K562 (cell line): ENCODE results near the gene TMEM204. TPM values are rescaled to one million over a fixed set of nuclear protein-coding genes. Genes with fewer than 3 reads are reported as not detected.

Experiments
- ATAC-seq: fragments of 200-7000 bp; cut with Tn5 transposase; 3 replicates; pipeline ENCODE4 v1.9.1; 2020; ENCODE audit warnings: moderate library complexity
- BruUV-seq: library from RNA; stranded (reverse); fragments of 400-500 nt; replicated peaks from 2 replicates; lab custom pipeline; 2021; lab: Mats Ljungman, UMichigan
- CTCF ChIA-PET: fragments of 300-600 bp; formaldehyde crosslinking; extraction: SDS; loops from one replicate; lab custom pipeline; 2021; ENCODE audit warnings: low intra/inter-chr PET ratio; lab: Yijun Ruan, JAX
- POLR2A ChIA-PET: fragments of 300-600, 350-650 bp; sonication (Branson Sonifier 250); formaldehyde crosslinking; extraction: SDS; loops from one replicate; lab custom pipeline; 2021; ENCODE audit warnings: antibody characterized with exemption, inconsistent platforms; lab: Yijun Ruan, JAX
- DNase-seq, 4 experiments: peaks; one replicate each; pipeline versions ENCODE4 v3.0.0 to v3.0.0-alpha.2; 2011 to 2018; ENCODE audit warnings: low spot score in 3 of 4, mixed read lengths in 3 of 4; ENCODE audit errors: extremely low read depth in 1 of 4
- FAIRE-seq: peaks from 2 replicates; lab custom pipeline; 2011; peaks lifted over from hg19 to GRCh38; lab: Jason Lieb, UNC
- H2AFZ ChIP-seq: 2 replicates; pipeline ENCODE4 v1.6.0; 2011; ENCODE audit warnings: low read depth, low read length, control low read depth, inconsistent platforms
- H3K27ac ChIP-seq: fragments of 200-600 bp; 3 replicates; pipeline ENCODE4 v1.8.0; 2011; ENCODE audit warnings: low read depth, mild to moderate bottlenecking, control low read depth, inconsistent platforms, low read length, moderate library complexity, mixed read lengths; ENCODE audit errors: extremely low read depth
- H3K27me3 ChIP-seq, 2 experiments: fragments of 300-600 bp in 1 of 2; 2 replicates in 1 of 2; 3 replicates in 1 of 2; pipeline versions ENCODE4 v1.6.0 to v1.8.0; 2011; ENCODE audit warnings: inconsistent platforms in 2 of 2, low read length in 2 of 2, mild to moderate bottlenecking in 1 of 2, mixed read lengths in 1 of 2, moderate library complexity in 1 of 2; ENCODE audit not compliant: control insufficient read depth in 2 of 2, insufficient read depth in 2 of 2
- H3K36me3 ChIP-seq: fragments of 300-600 bp; 3 replicates; pipeline ENCODE4 v1.8.0; 2011; ENCODE audit warnings: mild to moderate bottlenecking, low read length, inconsistent platforms; ENCODE audit not compliant: control insufficient read depth, insufficient read depth
- H3K4me1 ChIP-seq, 2 experiments: fragments of 200-600 bp in 1 of 2; replicated peaks in 1 of 2; 2 replicates in 1 of 2; 3 replicates in 1 of 2; pipeline versions ENCODE4 v1.5.1 to v1.8.0; 2011; ENCODE audit warnings: inconsistent platforms in 2 of 2, low read length in 2 of 2, mild to moderate bottlenecking in 1 of 2, mixed read lengths in 1 of 2, moderate library complexity in 1 of 2; ENCODE audit not compliant: control insufficient read depth in 2 of 2, insufficient read depth in 2 of 2
- H3K4me2 ChIP-seq: 2 replicates; pipeline ENCODE4 v1.6.1; 2011; ENCODE audit warnings: low read length, control low read depth, inconsistent platforms, mixed read lengths; ENCODE audit not compliant: insufficient read depth
- H3K4me3 ChIP-seq: fragments of 200-600 bp; sonication (generic), shearing (Covaris generic); 2 replicates; pipeline ENCODE4 v1.5.1; 2016; ENCODE audit warnings: control low read depth, inconsistent platforms
- H3K79me2 ChIP-seq: fragments of 200-600 bp; 3 replicates; pipeline ENCODE4 v1.8.0; 2011; ENCODE audit warnings: low read length, inconsistent platforms; ENCODE audit not compliant: control insufficient read depth, insufficient read depth
- H3K9ac ChIP-seq, 2 experiments: 2 replicates each; pipeline versions ENCODE4 v1.6.0 to v1.6.1; 2011; ENCODE audit warnings: low read depth in 2 of 2, low read length in 2 of 2, control low read depth in 1 of 2, inconsistent platforms in 1 of 2, mild to moderate bottlenecking in 1 of 2, mixed read lengths in 1 of 2; ENCODE audit not compliant: insufficient read depth in 1 of 2
- H3K9me1 ChIP-seq: one replicate; pipeline ENCODE4 v1.6.0; 2011; ENCODE audit warnings: inconsistent platforms, mild to moderate bottlenecking, low read length, moderate library complexity; ENCODE audit not compliant: control insufficient read depth, insufficient read depth
- H3K9me3 ChIP-seq: replicated peaks from 2 replicates; pipeline ENCODE4 v1.5.1; 2011; ENCODE audit warnings: low read depth, low read length, inconsistent platforms; ENCODE audit not compliant: control insufficient read depth, insufficient read depth
- H4K20me1 ChIP-seq: replicated peaks from 2 replicates; pipeline ENCODE4 v1.6.1; 2011; ENCODE audit warnings: low read length, inconsistent platforms, mixed read lengths; ENCODE audit not compliant: control insufficient read depth, insufficient read depth
- BACH1 ChIP-seq: fragments of 200-800 bp; sonication (Bioruptor generic); IDR thresholded peaks from 2 replicates; pipeline ENCODE4 v1.6.1; 2016; ENCODE audit warnings: missing genetic modification characterization, missing compliant biosample characterization
- BMI1 ChIP-seq: fragments of 150-350 bp; IDR thresholded peaks from 2 replicates; pipeline ENCODE4 v1.6.1; 2014; ENCODE audit warnings: low read length
- ETV5 ChIP-seq: sonication (generic); formaldehyde crosslinking; IDR thresholded peaks from 2 replicates; pipeline ENCODE4 v1.4.0; 2020; ENCODE audit warnings: low read depth, mild to moderate bottlenecking, missing genetic modification reagents
- HOXB6 ChIP-seq: fragments of 250-450 bp; sonication (Bioruptor Pico); IDR thresholded peaks from 2 replicates; pipeline ENCODE4 v1.5.1; 2022; ENCODE audit warnings: mild to moderate bottlenecking, borderline replicate concordance
- ILF3 ChIP-seq: fragments of 450-650 bp; IDR thresholded peaks from 2 replicates; pipeline ENCODE4 v1.6.1; 2018; ENCODE audit warnings: antibody characterized with exemption, mild to moderate bottlenecking, moderate library complexity, borderline replicate concordance
- KLF10 ChIP-seq: fragments of 250-450 bp; sonication (Bioruptor Pico); IDR thresholded peaks from 2 replicates; pipeline ENCODE4 v1.6.1; 2021; ENCODE audit warnings: matching md5 sums
- LARP7 ChIP-seq: fragments of 450-650 bp; IDR thresholded peaks from 2 replicates; pipeline ENCODE4 v1.6.1; 2016
- PRPF4 ChIP-seq: fragments of 200-400 bp; formaldehyde crosslinking; IDR thresholded peaks from one replicate; pipeline ENCODE4 v1.6.1; 2017; ENCODE audit warnings: low read length, low read depth, mild to moderate bottlenecking; ENCODE audit not compliant: insufficient read depth, poor library complexity, severe bottlenecking
- SNRNP70 ChIP-seq: fragments of 200-400 bp; formaldehyde crosslinking; optimal IDR thresholded peaks from 2 replicates; pipeline ENCODE3; 2017; ENCODE audit warnings: low read depth, low read length
- ZEB2 ChIP-seq: fragments of 450-650 bp; IDR thresholded peaks from 2 replicates; pipeline ENCODE4 v1.6.1; 2016
- ZNF174 ChIP-seq: fragments of 250-450 bp; sonication (Bioruptor Pico); IDR thresholded peaks from 2 replicates; pipeline ENCODE4 v1.4.0; 2020; ENCODE audit warnings: mild to moderate bottlenecking
- WGBS: fragments of 100-300 bp; shearing (Covaris generic); methylation state at CpG from one replicate; pipeline ENCODE4 v1.1.6; 2016; ENCODE audit warnings: low coverage, mixed read lengths; ENCODE audit not compliant: insufficient coverage; ENCODE audit errors: missing lambda C conversion rate; 5-methylcytosine and 5-hydroxymethylcytosine counted together
- in situ Hi-C: fragments of 300-500 bp; cut with MboI; formaldehyde crosslinking; loops from 4 replicates; pipeline ENCODE4 v1.15.0; 2018; ENCODE audit warnings: inconsistent platforms, mixed read lengths
- intact Hi-C: fragments of 100-400 bp; cut with micrococcal nuclease; formaldehyde crosslinking; loops from 2 replicates; pipeline ENCODE4 v1.14.2; 2022
- polyA plus RNA-seq, 8 experiments: library from polyadenylated mRNA; depleted of rRNA in 4 of 8; stranded (reverse) in 5 of 8; unstranded in 3 of 8; fragments of >200 nt; fragmentation: Nextera tagmentation in 2 of 8; fragmentation: Illumina TruSeq in 1 of 8; extraction: Ambion mirVana in 2 of 8; extraction: Trizol in 1 of 8; gene quantifications; 2 replicates each; pipeline versions ENCODE4 v1.2.1 to v1.2.3, GENCODE V29; 2011 to 2014; ENCODE audit warnings: inconsistent platforms in 1 of 8, missing spikeins in 1 of 8
- total RNA-seq, 7 experiments: library from RNA; depleted of rRNA in 6 of 7; stranded (reverse); fragments of >200 nt in 6 of 7; fragmentation: Illumina TruSeq in 2 of 7; extraction: Trizol in 2 of 7; gene quantifications; 2 replicates each; pipeline versions ENCODE4 v1.2.1 to v1.2.3, GENCODE V29; 2011 to 2021; ENCODE audit warnings: low replicate concordance in 1 of 7
- TF ChIP-seq, protein P1 (sequence below): fragments of 250-450 bp; sonication (Bioruptor Pico); IDR thresholded peaks from 2 replicates; pipeline ENCODE4 v1.4.0; 2020; ENCODE audit warnings: borderline replicate concordance
- TF ChIP-seq, protein P2 (sequence below): fragments of 450-650 bp; IDR thresholded peaks from 2 replicates; pipeline ENCODE4 v1.6.1; 2016; ENCODE audit warnings: missing biosample characterization, missing genetic modification characterization
- TF ChIP-seq, protein P3 (sequence below): fragments of 250-450 bp; sonication (Bioruptor Pico); IDR thresholded peaks from 2 replicates; pipeline ENCODE4 v1.8.0; 2021; ENCODE audit warnings: moderate library complexity, mild to moderate bottlenecking, inconsistent platforms
- TF ChIP-seq, protein P4 (sequence below): fragments of 250-450 bp; sonication (Bioruptor Pico); IDR thresholded peaks from 2 replicates; pipeline ENCODE4 v1.8.0; 2022; ENCODE audit warnings: moderate library complexity, mild to moderate bottlenecking, inconsistent platforms
- TF ChIP-seq, protein P5 (sequence below): fragments of 250-450 bp; sonication (Bioruptor Pico); IDR thresholded peaks from 2 replicates; pipeline ENCODE4 v1.8.0; 2021; ENCODE audit warnings: moderate library complexity, mild to moderate bottlenecking, inconsistent platforms

TMEM204 gene
- total and polyA plus RNA-seq, 9 of the 15 experiments (the other 6 are each of a cell fraction or from before 2014, with no cell fraction given) = 0.04 to 0.18 TPM; not detected in 7

DNA sequence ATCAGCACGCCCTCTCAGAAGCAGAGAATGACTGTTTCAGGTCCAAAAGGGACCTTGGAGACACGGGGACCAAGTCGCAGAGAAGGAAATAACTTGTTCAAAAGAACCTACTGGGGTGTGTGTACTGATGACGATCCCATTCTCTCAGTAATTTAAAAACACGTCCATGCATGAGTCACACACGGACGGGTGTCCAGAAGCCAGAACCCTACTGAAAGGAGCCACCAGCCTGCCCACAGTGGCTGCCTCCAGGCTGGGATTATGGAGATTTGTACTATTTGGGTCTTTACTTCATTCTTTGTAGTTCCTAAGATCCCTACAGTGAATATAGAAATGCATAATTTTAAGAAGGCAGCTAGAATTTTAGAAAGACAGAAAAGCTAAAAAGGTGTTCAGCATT lies 27.8 kb downstream of the TMEM204 start (continued):
- TF ChIP-seq ETV5 (CRISPR knock-in tag) = no peak
- TF ChIP-seq BMI1 = no peak
- TF ChIP-seq, protein P1, sequence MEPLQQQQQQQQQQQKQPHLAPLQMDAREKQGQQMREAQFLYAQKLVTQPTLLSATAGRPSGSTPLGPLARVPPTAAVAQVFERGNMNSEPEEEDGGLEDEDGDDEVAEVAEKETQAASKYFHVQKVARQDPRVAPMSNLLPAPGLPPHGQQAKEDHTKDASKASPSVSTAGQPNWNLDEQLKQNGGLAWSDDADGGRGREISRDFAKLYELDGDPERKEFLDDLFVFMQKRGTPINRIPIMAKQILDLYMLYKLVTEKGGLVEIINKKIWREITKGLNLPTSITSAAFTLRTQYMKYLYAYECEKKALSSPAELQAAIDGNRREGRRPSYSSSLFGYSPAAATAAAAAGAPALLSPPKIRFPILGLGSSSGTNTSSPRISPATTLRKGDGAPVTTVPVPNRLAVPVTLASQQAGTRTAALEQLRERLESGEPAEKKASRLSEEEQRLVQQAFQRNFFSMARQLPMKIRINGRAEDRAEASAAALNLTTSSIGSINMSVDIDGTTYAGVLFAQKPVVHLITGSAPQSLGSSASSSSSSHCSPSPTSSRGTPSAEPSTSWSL = no peak

DNA sequence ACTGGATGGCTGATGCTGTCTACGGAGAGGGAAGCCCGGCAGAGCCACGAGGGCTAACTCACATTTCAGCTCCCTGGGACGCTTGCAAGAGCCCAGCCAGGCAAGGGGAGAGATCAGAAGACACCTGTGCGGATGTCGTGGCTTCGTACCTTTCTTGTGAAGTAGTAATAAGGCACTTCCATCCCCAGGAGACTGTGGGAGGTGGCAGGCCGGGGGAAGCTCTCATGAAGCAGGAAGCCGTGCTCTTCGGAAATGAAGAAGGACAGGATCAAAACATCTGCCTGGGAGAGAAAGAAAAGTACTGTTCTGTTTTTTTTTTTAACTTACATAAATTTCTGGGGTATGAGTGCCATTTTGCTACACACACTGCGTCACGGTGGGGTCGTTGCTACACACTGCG lies 28.4 kb downstream of the TMEM204 start:
- H3K4me2 ChIP-seq = no peak overlapping the region
- no peak for TF ChIP-seq ZNF174
- no peak for TF ChIP-seq SNRNP70
- TF ChIP-seq ILF3 = no peak
- TF ChIP-seq, protein P2, sequence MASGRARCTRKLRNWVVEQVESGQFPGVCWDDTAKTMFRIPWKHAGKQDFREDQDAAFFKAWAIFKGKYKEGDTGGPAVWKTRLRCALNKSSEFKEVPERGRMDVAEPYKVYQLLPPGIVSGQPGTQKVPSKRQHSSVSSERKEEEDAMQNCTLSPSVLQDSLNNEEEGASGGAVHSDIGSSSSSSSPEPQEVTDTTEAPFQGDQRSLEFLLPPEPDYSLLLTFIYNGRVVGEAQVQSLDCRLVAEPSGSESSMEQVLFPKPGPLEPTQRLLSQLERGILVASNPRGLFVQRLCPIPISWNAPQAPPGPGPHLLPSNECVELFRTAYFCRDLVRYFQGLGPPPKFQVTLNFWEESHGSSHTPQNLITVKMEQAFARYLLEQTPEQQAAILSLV (tag) = no peak
- TF ChIP-seq BACH1 (tag) = no peak
- TF ChIP-seq, protein P3, sequence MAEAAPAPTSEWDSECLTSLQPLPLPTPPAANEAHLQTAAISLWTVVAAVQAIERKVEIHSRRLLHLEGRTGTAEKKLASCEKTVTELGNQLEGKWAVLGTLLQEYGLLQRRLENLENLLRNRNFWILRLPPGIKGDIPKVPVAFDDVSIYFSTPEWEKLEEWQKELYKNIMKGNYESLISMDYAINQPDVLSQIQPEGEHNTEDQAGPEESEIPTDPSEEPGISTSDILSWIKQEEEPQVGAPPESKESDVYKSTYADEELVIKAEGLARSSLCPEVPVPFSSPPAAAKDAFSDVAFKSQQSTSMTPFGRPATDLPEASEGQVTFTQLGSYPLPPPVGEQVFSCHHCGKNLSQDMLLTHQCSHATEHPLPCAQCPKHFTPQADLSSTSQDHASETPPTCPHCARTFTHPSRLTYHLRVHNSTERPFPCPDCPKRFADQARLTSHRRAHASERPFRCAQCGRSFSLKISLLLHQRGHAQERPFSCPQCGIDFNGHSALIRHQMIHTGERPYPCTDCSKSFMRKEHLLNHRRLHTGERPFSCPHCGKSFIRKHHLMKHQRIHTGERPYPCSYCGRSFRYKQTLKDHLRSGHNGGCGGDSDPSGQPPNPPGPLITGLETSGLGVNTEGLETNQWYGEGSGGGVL (CRISPR knock-in tag) = no peak
- TF ChIP-seq, protein P4, sequence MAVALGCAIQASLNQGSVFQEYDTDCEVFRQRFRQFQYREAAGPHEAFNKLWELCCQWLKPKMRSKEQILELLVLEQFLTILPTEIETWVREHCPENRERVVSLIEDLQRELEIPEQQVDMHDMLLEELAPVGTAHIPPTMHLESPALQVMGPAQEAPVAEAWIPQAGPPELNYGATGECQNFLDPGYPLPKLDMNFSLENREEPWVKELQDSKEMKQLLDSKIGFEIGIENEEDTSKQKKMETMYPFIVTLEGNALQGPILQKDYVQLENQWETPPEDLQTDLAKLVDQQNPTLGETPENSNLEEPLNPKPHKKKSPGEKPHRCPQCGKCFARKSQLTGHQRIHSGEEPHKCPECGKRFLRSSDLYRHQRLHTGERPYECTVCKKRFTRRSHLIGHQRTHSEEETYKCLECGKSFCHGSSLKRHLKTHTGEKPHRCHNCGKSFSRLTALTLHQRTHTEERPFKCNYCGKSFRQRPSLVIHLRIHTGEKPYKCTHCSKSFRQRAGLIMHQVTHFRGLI (CRISPR knock-in tag) = no peak
- TF ChIP-seq LARP7 = no peak
- TF ChIP-seq ZEB2 = no peak
- TF ChIP-seq KLF10 (CRISPR knock-in tag) = no peak
- TF ChIP-seq, protein P5, sequence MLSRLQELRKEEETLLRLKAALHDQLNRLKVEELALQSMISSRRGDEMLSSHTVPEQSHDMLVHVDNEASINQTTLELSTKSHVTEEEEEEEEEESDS (CRISPR knock-in tag) = no peak
- TF ChIP-seq HOXB6 (CRISPR knock-in tag) = no peak
- no peak for TF ChIP-seq PRPF4
- no peaks in the 10 kb centered on the region for H4K20me1 ChIP-seq
- H3K4me3 ChIP-seq = no peak overlapping the region
- H3K9ac ChIP-seq = no peak overlapping the region
- intact Hi-C loops (no loop called here), in situ Hi-C loops (no loop called here)
- 60% methylated on average over 14 of the region's 14 CpGs for WGBS
- H3K79me2 ChIP-seq = no peaks in the 10 kb centered on the region
- H2AFZ ChIP-seq = no peak overlapping the region
- CTCF ChIA-PET = no interaction called here
- no peak for DNase-seq
- no peak overlapping the region for H3K27ac ChIP-seq
- H3K36me3 ChIP-seq = no peaks in the 10 kb centered on the region
- no TSS peak for BruUV-seq
- H3K9me3 ChIP-seq = no peaks in the 10 kb centered on the region
- H3K27me3 ChIP-seq = peaks cover 0 to 3% of the 10 kb centered on the region in 2 experiments; a peak in 1 of 5 replicates
- ATAC-seq = no peak
- POLR2A ChIA-PET = interaction anchor here (1.2 kb wide), 1 partner anchor 12 kb away, joined by 3 read pairs; no protein-coding TSS in a partner anchor
- H3K4me1 ChIP-seq = peaks cover 0 to 5% of the 10 kb centered on the region in 2 experiments; a peak in 1 of 5 replicates
- H3K9me1 ChIP-seq = no peaks in the 10 kb centered on the region
- FAIRE-seq = no peak
